Measurements from ENCODE around the gene MOV10L1.
A peak's percentile ranks its signal among the peaks of the same experiment; 100 is the strongest.

Gene MOV10L1

DNA sequence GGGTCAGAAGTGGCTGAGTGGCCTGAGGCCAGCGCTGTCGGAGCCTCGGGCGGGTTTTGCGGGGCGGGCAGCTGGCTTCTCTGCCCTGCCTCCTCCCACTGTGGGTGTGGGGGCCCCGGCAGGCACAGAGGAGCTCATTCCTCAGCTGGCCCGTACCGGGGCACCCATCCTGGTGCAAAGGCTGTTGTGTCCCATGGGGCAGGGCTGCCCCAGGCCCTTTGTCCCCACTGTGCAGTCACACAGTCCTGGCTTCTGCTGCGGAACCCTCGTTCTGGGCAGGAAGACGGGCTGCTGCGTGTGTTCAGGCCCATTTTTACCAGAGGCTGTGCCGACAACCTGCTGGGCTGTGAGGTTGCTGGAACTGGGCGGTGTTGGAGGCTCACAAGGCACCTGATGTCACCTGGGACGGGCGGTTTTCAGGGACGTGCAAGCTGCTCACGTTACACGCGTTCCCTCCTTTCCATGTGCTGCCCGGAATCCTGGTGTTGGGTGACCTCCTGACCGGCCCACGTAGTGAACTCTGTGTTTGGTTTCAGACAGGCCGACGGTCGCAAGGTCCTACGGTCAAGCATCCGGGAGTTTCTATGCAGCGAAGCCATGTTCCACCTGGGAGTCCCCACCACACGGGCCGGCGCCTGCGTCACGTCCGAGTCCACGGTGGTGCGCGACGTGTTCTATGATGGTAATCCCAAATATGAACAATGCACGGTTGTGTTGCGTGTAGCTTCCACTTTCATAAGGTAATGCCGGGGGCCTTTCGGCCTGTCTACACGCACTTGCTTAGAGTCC lies 116.2 kb downstream of the MOV10L1 start:
- no peak for DNase-seq

DNA sequence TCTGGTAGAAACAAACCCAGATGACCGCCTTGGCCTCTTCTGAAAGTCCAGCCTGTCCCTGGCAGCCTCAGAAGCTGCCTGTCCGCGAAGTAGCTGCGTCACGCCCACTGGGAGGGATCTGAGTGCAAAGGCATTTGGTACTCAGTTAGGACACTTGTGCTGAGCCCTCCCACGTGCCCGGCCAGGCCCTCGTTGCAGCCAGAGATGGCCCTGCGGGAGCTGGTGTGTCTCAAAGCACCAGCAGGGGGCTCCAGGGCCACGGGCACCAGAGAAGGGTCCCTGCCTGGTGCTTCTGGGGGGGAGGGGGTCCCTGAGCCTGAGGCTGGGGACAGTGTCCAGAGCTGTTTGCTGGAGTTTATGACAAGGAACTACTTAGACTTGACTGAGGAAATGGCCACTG lies 116.8 kb downstream of the MOV10L1 start:
- no peak for DNase-seq

DNA sequence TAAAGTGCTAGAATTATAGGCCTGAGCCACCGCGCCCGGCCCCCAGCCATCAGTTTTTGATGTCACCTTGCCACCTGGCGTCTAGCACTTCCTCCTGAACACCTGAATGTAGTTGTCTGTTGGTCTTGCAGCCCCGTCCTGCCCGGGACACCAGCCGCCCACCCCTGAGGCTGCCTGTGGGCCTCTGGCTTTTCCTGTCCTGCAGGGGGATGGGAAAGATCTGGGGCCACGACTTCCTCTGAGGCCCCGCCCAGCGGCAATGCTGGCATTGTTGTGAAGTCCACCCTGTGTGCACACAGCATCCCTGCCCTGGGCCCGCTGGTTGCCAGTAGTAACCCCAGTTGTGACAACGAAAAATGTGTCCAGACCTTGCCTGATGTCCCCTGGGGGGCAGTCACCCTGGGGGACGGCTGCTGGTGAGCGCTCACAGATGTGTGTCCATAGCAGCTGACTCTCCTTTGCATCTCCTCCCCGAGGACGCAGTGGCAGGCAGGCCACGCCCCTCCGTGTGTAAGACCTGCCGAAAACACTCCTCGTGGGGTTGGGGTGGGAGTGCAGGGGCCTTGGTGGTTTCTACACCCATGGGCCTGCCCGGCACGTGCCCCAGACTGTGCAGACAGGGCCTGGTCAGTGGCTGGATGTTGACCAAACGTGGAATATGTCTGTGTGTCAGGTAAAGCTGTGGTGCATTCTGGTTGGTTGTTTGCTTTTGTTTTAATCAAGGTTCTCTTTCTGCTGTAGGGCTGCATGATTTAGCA lies 117.8 kb downstream of the MOV10L1 start:
- DNase-seq: no peak

DNA sequence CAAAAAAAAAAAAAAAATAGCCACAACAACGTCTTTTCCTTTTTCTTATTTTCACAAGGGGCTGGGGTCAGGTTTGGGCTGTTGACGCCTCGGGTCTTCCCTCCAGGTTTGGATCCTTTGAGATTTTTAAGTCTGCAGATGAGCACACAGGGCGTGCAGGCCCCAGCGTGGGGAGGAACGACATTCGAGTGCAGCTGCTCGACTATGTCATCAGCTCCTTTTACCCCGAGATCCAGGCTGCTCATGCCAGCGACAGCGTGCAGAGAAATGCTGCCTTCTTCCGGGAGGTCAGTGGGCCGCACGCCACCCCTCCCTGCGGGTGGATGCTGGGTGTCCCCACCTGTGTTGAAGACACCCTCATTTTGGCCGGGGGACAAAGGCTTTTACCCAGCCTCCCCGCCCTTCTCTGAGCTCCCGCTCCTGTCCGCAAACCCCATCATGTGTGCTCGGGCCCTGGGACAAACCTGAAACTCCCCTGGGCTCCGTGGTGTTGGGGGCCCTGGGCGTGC lies 118.7 kb downstream of the MOV10L1 start:
- DNase-seq: no peak

DNA sequence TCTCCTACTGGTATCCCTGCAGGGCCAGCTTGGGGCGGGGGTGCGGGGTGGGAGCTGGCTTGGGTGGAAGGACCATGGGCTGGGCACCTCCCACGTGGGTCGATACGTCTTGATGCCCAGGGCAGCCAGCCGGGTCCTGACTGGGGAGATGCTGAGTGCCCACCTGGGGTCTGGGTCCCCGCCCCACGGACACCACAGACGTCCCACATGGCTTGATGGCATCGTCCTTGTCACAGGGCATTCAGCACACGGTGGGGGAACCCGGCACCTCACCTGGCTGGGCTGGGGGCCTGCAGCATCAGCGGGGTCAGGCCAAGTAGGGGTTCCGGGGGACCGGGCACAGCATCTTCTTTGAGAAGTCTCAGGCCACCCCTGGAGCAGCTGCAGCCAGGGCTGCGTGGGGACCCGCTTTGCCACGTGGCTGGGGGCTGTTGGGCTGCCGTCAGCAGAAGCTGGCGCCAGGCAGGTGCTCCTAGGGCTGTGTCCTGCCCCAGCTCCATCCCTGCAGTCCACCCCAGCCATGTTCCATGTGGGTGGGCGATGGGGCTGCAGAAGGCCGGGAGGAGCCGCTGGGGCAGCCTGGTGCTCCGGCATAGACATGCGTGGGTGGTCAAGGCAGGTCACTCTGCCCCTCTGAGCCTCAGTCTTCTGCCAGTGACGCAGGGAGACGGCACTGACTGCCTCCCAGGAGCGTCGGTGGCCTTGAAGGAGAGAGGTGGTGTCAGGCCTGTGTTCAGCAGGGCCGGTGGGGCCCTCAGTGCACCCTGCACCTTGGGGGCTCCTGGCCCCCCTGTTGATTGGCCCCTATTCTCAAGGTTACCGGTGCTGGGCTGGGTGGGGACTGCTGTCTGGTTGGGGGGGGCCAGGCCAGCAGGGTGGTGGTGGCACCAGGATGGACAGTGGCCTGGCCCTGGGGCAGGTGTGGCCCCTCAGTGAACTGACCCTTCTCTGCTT lies 119.4 kb downstream of the MOV10L1 start:
- DNase-seq: no peak

DNA sequence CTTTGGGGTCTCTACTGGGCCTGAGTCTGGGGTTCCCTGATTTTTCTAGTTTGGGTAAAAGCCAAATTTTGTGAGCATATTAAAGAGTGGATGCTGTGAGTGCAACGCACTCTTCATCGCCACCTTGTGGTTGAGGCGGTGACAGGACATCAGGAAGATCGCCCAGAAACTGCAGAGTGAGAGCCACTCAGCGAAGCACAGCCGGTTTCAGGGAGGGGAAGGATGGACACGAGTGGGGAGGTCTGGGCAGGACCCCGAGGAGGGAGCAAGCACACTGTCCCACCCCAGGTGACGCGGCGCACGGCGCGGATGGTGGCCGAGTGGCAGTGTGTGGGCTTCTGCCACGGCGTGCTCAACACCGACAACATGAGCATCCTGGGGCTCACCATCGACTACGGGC lies 120.1 kb downstream of the MOV10L1 start:
- peak; percentile 67 for DNase-seq

DNA sequence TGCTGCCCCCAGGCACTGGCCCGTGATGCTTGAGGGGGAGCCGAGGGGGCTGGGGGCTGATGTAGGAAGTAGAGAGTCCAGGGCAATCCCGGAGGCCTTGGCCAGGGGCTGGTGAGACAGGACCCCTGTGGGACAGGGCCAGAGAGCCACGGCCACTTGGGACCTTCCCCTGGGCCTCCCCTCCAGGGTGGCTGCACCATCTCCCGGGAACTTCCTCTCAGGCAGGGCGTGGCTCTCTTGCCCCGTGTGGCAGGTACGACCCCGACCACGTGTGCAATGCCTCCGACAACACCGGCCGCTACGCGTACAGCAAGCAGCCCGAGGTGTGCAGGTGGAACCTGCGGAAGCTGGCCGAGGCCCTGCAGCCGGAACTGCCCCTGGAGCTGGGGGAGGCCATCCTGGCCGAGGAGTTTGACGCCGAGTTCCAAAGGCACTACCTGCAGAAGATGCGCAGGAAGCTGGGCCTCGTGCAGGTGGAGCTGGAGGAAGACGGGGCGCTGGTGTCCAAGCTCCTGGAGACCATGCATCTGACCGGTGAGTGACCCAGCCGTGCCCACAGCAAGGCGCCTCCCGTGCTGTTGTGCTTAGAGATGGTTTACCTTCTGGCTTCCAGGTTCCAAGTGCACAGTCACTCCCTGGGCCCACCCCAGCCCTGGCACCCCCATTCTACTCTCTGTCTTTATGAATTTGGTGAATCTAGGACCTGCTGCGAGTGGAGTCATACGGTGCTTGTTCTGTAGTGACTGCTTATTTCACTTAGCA lies 120.8 kb downstream of the MOV10L1 start:
- DNase-seq: no peak

DNA sequence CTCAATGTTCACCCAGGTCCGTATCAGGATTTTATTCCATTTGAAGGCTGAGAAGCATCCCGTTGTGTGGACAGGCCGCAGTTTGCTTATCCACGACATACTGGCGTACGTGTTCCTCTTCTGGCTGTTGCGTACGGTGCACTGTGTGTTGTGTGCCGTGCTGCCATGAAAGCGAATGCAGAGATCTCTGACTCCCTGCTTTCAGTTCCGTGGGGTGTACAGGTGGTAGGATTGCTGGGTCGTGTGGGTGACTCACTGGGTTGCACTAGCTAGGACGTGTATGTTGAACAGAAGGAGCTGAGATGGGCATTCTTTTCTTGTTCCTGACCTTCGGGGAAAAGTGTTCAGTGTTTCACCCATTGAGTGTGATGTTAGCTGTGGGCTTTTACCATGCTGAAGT lies 121.3 kb downstream of the MOV10L1 start:
- DNase-seq: no peak
